GM23248 (cell line): ENCODE data around the gene CPTP. TPM values are rescaled to one million over a fixed set of nuclear protein-coding genes. Genes with fewer than 3 reads are reported as not detected.

Source experiments
- DNase-seq: peaks from one replicate; pipeline ENCODE4 v3.0.0-alpha.2; 2015
- H2AFZ ChIP-seq: fragments of 200-600 bp; sonication (generic); 2 replicates; pipeline ENCODE4 v1.6.1; 2016; ENCODE audit warnings: antibody characterized with exemption
- H3F3A ChIP-seq: fragments of 200-600 bp; sonication (generic); 2 replicates; pipeline ENCODE4 v1.6.1; 2016; ENCODE audit warnings: mild to moderate bottlenecking, antibody characterized with exemption, mixed run types; ENCODE audit not compliant: insufficient read depth
- H3K27ac ChIP-seq: fragments of 200-600 bp; sonication (generic); 2 replicates; pipeline ENCODE4 v1.5.1; 2016; ENCODE audit warnings: mild to moderate bottlenecking
- H3K27me3 ChIP-seq: fragments of 200-600 bp; sonication (generic); replicated peaks from 2 replicates; pipeline ENCODE4 v1.6.1; 2016; ENCODE audit warnings: mild to moderate bottlenecking; ENCODE audit not compliant: insufficient read depth
- H3K36me3 ChIP-seq: fragments of 200-600 bp; sonication (generic); 2 replicates; pipeline ENCODE4 v1.6.1; 2016; ENCODE audit warnings: low read depth, mild to moderate bottlenecking
- H3K4me1 ChIP-seq: fragments of 200-600 bp; sonication (generic); 2 replicates; pipeline ENCODE4 v1.6.1; 2016; ENCODE audit warnings: mild to moderate bottlenecking; ENCODE audit not compliant: insufficient read depth
- H3K4me2 ChIP-seq: fragments of 200-600 bp; sonication (generic); one replicate; pipeline ENCODE4 v1.6.1; 2016; ENCODE audit warnings: mild to moderate bottlenecking; ENCODE audit not compliant: unreplicated experiment
- H3K4me3 ChIP-seq: fragments of 200-600 bp; sonication (generic); 2 replicates; pipeline ENCODE4 v1.5.1; 2016; ENCODE audit warnings: mild to moderate bottlenecking
- H3K79me2 ChIP-seq: fragments of 200-600 bp; sonication (generic); 2 replicates; pipeline ENCODE4 v1.6.1; 2016; ENCODE audit warnings: mild to moderate bottlenecking; ENCODE audit not compliant: insufficient read depth
- H3K9ac ChIP-seq: fragments of 200-600 bp; sonication (generic); 2 replicates; pipeline ENCODE4 v1.6.1; 2016; ENCODE audit warnings: mild to moderate bottlenecking
- H3K9me2 ChIP-seq: fragments of 200-600 bp; sonication (generic); 2 replicates; pipeline ENCODE4 v1.6.1; 2016; ENCODE audit warnings: mixed run types, mild to moderate bottlenecking, moderate library complexity; ENCODE audit not compliant: insufficient read depth
- H3K9me3 ChIP-seq: fragments of 200-600 bp; sonication (generic); one replicate; pipeline ENCODE4 v1.6.1; 2017; ENCODE audit warnings: low read depth
- H4K20me1 ChIP-seq: fragments of 200-600 bp; sonication (generic); 2 replicates; pipeline ENCODE4 v1.6.0; 2016; ENCODE audit not compliant: insufficient read depth
- EZH2 ChIP-seq: fragments of 200-600 bp; sonication (generic); IDR thresholded peaks from 2 replicates; pipeline ENCODE4 v1.6.1; 2018; ENCODE audit warnings: antibody characterized with exemption, mild to moderate bottlenecking; ENCODE audit not compliant: insufficient read depth, poor library complexity, severe bottlenecking
- EZH2phosphoT487 ChIP-seq: fragments of 200-600 bp; sonication (generic); IDR thresholded peaks from 2 replicates; pipeline ENCODE4 v1.6.1; 2018; ENCODE audit warnings: antibody characterized with exemption, moderate library complexity, mild to moderate bottlenecking, low read depth; ENCODE audit not compliant: insufficient read depth
- WGBS, 2 experiments: methylation state at CpG; one replicate each; pipeline ENCODE4 v1.1.6; 2015 to 2017; ENCODE audit warnings: low lambda C conversion rate in 2 of 2, low coverage in 1 of 2; ENCODE audit errors: missing lambda C conversion rate in 2 of 2; 5-methylcytosine and 5-hydroxymethylcytosine counted together
- in situ Hi-C: fragments of 300-500 bp; cut with MboI; formaldehyde crosslinking; loops from 2 replicates; pipeline ENCODE4 v1.15.0; 2020
- polyA plus RNA-seq: library from polyadenylated mRNA; unstranded; fragments of >200 nt; fragmentation: Nextera tagmentation; extraction: Ambion mirVana; gene quantifications from 2 replicates; pipeline ENCODE4 v1.2.1, GENCODE V29; 2016
- total RNA-seq: library from RNA; depleted of rRNA; stranded (reverse); fragments of >200 nt; shearing (Covaris generic); gene quantifications from 2 replicates; pipeline ENCODE4 v1.2.3, GENCODE V29; 2014

Gene CPTP
- total and polyA plus RNA-seq, 2 experiments from 2014 or later = 28.0 to 30.5 TPM

DNA sequence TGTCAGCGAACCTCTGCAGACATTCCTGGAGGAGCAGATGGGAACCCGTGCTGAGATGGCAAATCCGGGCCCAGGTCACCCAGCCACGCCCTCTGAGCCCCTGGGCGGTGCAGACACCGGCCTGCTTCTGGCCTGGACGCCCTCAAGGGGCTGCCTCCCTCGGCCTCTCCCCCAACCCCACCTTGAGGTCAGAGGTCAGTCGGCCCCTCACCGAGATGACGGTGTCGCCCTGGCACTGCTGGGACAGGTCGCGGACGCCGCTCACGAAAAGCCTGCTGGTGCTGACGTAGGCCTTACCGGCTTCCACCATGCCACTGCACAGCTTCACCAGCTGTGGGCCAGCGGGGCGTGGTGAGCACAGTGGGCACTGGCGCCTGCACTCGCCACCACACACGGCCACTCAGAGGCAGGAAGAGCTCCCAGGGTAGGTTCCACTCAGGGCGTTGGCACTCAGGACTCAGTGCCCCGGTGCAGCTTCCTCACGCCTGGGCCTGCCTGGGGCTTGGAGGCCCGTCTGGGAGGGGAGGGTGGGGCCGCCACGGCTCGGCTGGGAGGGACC, 21.6 kb upstream of the CPTP start:
- TF ChIP-seq EZH2phosphoT487 = no peak
- TF ChIP-seq EZH2 = no peak
- Histone ChIP-seq H3F3A (no peaks in the 10 kb centered on the region), H2AFZ (no peak overlapping the region), H3K79me2 (peaks cover 45% of the 10 kb centered on the region), H3K4me3 (no peak overlapping the region), H3K4me2 (no peak overlapping the region), H3K9me2 (no peaks in the 10 kb centered on the region), H3K4me1 (peaks cover 22% of the 10 kb centered on the region), H4K20me1 (no peaks in the 10 kb centered on the region), H3K36me3 (no peaks in the 10 kb centered on the region), H3K27me3 (no peaks in the 10 kb centered on the region), H3K9ac (no peak overlapping the region), H3K9me3 (no peaks in the 10 kb centered on the region), H3K27ac (no peak overlapping the region)
- in situ Hi-C loops = no loop called here
- WGBS, 2 experiments = 81 to 87% methylated on average over 23 to 31 of the region's 31 CpGs
- DNase-seq = no peak

DNA sequence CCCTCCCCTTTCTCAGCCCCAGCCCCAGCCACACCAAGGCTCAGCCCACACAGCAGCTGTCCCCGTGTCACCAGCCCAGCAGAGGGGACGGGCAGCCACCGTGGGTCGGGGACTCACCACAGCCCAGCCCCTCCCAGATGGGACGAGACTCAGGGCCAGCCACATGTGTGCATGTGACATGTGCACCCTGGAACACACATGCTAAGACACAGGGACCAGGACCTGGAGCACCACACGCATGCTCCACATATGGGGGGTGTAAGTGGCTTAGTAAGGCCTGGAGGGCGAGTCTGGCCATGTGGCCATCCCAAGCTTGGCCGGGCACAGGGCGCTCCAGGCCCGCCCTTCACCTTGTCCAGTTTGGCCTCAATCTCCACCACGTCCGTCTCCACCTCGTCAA, 20.9 kb upstream of the CPTP start:
- no peak overlapping the region for H3K4me3 ChIP-seq
- no peak overlapping the region for H3K4me2 ChIP-seq
- no peaks in the 10 kb centered on the region for H4K20me1 ChIP-seq
- no peaks in the 10 kb centered on the region for H3K27me3 ChIP-seq
- H3K79me2 ChIP-seq = peaks cover 45% of the 10 kb centered on the region
- H3K27ac ChIP-seq = no peak overlapping the region
- in situ Hi-C loops = no loop called here
- H3K36me3 ChIP-seq = no peaks in the 10 kb centered on the region
- WGBS, 2 experiments = 71 to 78% methylated on average over 11 to 13 of the region's 13 CpGs
- H3K4me1 ChIP-seq = peaks cover 22% of the 10 kb centered on the region
- TF ChIP-seq EZH2phosphoT487 (no peak), EZH2 (no peak)
- H3K9ac ChIP-seq = no peak overlapping the region
- no peaks in the 10 kb centered on the region for H3F3A ChIP-seq
- H3K9me2 ChIP-seq = no peaks in the 10 kb centered on the region
- DNase-seq = no peak
- H3K9me3 ChIP-seq = no peaks in the 10 kb centered on the region
- H2AFZ ChIP-seq = no peak overlapping the region

DNA sequence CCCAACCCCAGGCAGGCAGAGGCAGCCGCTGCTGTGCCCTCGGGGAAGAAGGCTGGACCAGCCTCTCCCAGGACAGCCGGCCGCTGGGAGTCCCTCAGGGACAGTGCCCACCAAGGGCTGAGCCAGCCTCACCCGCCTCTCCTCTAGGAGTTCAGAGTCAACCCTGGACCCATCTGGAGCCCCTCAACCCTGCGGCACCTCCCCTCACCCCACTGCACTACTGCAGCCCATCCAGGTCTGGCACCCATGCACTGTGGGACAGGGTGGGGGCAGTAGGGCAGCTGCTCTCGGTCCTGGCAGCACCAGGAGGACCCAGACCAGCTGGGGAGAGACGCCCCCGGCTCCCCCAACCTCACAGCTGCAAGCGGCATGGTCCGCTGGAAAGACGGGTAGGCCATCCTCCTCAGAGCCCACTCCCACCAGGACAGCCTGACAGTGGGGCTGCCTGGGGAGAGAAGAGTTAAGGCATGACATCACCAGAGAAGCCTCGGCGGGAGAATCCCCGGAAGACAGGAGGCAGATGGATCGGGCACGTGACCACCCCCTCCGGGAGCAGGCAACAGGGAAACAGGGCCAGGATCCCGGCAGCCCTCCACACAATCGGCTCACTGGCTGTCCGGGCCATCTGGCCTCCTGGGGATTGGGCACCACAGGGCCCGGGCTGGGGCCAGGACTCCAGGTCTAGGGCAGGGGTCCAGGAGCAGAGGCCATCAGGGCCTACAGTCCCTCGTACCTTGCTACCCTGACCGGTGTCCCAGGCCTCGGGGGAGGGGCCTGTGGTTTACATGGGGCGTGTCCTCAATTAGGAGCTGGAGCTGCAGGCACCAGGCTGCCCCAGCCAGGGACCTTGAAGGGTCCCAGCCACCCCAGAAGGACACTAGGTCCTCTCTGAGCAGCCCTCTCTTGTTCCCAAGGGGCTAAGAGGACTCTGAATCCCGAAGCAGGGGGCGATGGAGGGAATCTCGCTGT, 20.0 kb upstream of the CPTP start:
- Histone ChIP-seq H2AFZ (no peak overlapping the region), H3K9ac (peak overlapping the region; percentile 97)

DNA sequence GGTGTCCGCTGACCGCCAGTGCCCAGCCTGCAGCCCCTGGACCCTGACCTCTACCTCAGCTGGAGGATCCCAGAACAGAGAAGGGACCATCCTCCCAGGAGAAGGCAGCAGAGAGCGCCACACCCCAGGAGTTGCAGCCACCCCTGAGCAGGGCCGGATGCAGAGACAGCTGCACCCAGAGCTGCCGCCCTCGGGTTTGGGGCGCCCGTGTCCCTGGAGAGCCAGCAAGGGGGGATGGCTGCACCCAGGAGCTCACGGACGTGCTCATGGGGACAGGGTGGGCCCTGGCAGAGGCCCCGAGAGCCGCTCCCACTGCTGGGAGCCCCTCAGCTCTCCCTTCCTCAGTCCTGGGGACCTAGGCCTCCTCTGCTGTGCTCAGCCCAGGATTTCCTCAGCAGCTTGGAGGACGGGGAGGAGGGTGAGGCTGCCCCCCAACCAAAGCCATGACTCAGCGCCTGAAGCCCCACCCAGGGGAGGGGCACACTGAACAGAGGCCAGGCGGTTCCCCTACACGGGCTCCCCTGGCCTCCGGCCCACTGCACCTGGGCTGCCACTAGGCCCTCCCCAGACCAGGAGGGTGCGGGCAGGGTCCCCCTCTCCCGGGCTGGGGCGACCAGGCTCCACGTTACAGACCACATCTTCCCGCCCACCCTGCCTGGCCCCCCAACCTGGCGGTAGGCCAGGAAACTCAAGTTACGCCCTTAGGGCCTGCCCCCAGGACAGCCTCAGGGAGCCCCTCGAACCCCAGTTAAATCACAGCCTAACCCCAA, 19.1 kb upstream of the CPTP start:
- peak overlapping the region; percentile 97 for H3K9ac ChIP-seq

More for the DNA sequence above, 20.0 kb upstream of the CPTP start:
- Histone ChIP-seq H3K4me1 (peaks cover 22% of the 10 kb centered on the region), H3K9me3 (no peaks in the 10 kb centered on the region), H3F3A (no peaks in the 10 kb centered on the region), H3K27ac (peak overlapping the region; percentile 79), H3K79me2 (peaks cover 53% of the 10 kb centered on the region), H3K4me3 (peak overlapping the region; percentile 99), H3K36me3 (no peaks in the 10 kb centered on the region), H3K9me2 (no peaks in the 10 kb centered on the region), H3K27me3 (no peaks in the 10 kb centered on the region), H4K20me1 (no peaks in the 10 kb centered on the region), H3K4me2 (peak overlapping the region; percentile 67)
- in situ Hi-C loops = no loop called here
- peak; percentile 89 for DNase-seq
- TF ChIP-seq EZH2phosphoT487 = no peak
- TF ChIP-seq EZH2 = no peak
- WGBS, 2 experiments = 8 to 9% methylated on average over 24 to 27 of the region's 29 CpGs

More for the DNA sequence above, 19.1 kb upstream of the CPTP start:
- Histone ChIP-seq H3K4me3 (peak overlapping the region; percentile 99), H3K27me3 (no peaks in the 10 kb centered on the region), H3K79me2 (peaks cover 62% of the 10 kb centered on the region), H3K27ac (peak overlapping the region; percentile 79), H3K4me1 (peaks cover 22% of the 10 kb centered on the region), H3K9me3 (no peaks in the 10 kb centered on the region), H3F3A (no peaks in the 10 kb centered on the region), H3K36me3 (peaks cover 4% of the 10 kb centered on the region; the same call in 1 of the 2 replicates), H2AFZ (no peak overlapping the region), H3K9me2 (no peaks in the 10 kb centered on the region), H3K4me2 (peak overlapping the region; percentile 85), H4K20me1 (no peaks in the 10 kb centered on the region)
- DNase-seq = peak; percentile 86
- no peak for TF ChIP-seq EZH2phosphoT487
- no peak for TF ChIP-seq EZH2
- in situ Hi-C loops = no loop called here
- 13 to 20% methylated on average over 16 to 23 of the region's 25 CpGs for WGBS, 2 experiments
